Ishikawa (cell line): Measurements from ENCODE around the gene SLC12A1.

Experiments
- CREB1 ChIP-seq: IDR thresholded peaks from 2 replicates; pipeline ENCODE4 v1.6.1; 2012; ENCODE audit warnings: low read depth
- EP300 ChIP-seq: IDR thresholded peaks from 2 replicates; pipeline ENCODE4 v1.6.1; 2012; ENCODE audit warnings: borderline replicate concordance
- MAX ChIP-seq: IDR thresholded peaks from 2 replicates; pipeline ENCODE4 v1.6.1; 2012
- NFIC ChIP-seq: IDR thresholded peaks from 2 replicates; pipeline ENCODE4 v1.6.1; 2012
- RAD21 ChIP-seq: IDR thresholded peaks from 2 replicates; pipeline ENCODE4 v1.6.1; 2012; ENCODE audit warnings: low read depth
- REST ChIP-seq: IDR thresholded peaks from 2 replicates; pipeline ENCODE4 v1.6.1; 2012; ENCODE audit warnings: low read depth, mild to moderate bottlenecking

GRCh38 chr15:48336940-48337339 lies 130.8 kb downstream of the SLC12A1 start:
- TF ChIP-seq EP300 (no peak), CREB1 (no peak), RAD21 (peak; percentile 43), NFIC (no peak), MAX (no peak), REST (no peak)
